NB4 (cell line): Measurements from ENCODE around the gene PDGFC.
"Not testable (repeated sequence)": the region's sequence is repeated elsewhere in the genome, so short reads cannot be mapped to it uniquely, and the experiment has no call there.

Source experiments
- DNase-seq: peaks from one replicate; pipeline ENCODE4 v3.0.0; 2010; ENCODE audit warnings: low read depth
- H3K4me3 ChIP-seq: one replicate; pipeline ENCODE4 v1.5.1; 2011; ENCODE audit warnings: mild to moderate bottlenecking, low read depth, low read length, moderate library complexity
- MAX ChIP-seq: IDR thresholded peaks from 2 replicates; pipeline ENCODE4 v1.6.1; 2011; ENCODE audit warnings: low read depth, low read length
- MYC ChIP-seq: IDR thresholded peaks from 2 replicates; pipeline ENCODE4 v1.6.1; 2011; ENCODE audit warnings: low read depth, low read length
- POLR2A ChIP-seq: IDR thresholded peaks from 2 replicates; pipeline ENCODE4 v1.6.1; 2011; ENCODE audit warnings: mild to moderate bottlenecking; ENCODE audit not compliant: insufficient read length; ENCODE audit errors: extremely low read depth
- TF ChIP-seq, protein P1 (sequence below): IDR thresholded peaks from one replicate; pipeline ENCODE4 v1.5.1; 2012; ENCODE audit warnings: low read depth, low read length

The PDGFC gene

GRCh38 chr4:156941940-156942548 lies 29.6 kb downstream of the PDGFC start:
- no peak for DNase-seq
- H3K4me3 ChIP-seq: no peak overlapping the region
- no peak for TF ChIP-seq MAX

DNA sequence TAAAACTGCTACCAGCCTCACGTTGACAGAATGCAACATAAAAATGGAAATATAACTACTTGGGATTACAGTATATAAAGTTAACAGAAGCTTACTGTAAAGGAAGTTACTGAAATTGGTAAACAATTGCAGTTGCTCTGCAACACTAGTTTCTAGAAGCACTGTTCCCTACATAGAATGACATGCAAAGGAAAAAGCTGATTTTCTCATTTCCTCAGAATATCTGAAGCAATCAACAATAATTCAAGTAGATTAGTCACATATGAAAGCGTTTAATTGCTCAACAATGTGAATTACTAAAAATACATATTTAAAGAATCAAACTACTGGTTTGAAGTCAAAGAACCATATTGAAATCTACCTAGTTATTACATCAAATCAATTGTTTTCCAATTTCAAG lies 31.8 kb downstream of the PDGFC start:
- no peak for DNase-seq
- TF ChIP-seq MYC (no peak), MAX (no peak), POLR2A (no peak)
- TF ChIP-seq, protein P1, sequence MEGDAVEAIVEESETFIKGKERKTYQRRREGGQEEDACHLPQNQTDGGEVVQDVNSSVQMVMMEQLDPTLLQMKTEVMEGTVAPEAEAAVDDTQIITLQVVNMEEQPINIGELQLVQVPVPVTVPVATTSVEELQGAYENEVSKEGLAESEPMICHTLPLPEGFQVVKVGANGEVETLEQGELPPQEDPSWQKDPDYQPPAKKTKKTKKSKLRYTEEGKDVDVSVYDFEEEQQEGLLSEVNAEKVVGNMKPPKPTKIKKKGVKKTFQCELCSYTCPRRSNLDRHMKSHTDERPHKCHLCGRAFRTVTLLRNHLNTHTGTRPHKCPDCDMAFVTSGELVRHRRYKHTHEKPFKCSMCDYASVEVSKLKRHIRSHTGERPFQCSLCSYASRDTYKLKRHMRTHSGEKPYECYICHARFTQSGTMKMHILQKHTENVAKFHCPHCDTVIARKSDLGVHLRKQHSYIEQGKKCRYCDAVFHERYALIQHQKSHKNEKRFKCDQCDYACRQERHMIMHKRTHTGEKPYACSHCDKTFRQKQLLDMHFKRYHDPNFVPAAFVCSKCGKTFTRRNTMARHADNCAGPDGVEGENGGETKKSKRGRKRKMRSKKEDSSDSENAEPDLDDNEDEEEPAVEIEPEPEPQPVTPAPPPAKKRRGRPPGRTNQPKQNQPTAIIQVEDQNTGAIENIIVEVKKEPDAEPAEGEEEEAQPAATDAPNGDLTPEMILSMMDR: no peak
- H3K4me3 ChIP-seq: no peak overlapping the region

GRCh38 chr4:156939139-156939538 lies 32.5 kb downstream of the PDGFC start:
- no peak for DNase-seq
- no peak for TF ChIP-seq MAX
- TF ChIP-seq, protein P1: no peak
- no peak for TF ChIP-seq POLR2A
- TF ChIP-seq MYC: no peak
- no peak overlapping the region for H3K4me3 ChIP-seq

DNA sequence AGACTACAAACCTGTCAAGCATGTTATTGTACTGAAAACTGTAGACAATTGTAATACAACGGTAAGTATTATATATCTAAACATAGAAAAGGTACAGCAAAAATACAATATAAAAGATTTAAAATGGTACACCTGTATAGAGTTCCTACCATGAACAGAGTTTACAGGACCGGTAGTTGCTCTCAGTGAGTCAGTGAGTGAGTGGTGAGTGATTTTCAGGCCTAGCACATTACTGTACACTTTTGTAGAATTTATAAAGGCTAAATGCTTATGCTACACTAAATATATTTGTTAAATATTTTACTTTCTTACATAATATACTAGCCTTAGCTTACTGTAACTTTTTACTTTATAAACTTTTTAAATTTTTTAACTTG lies 37.4 kb downstream of the PDGFC start:
- TF ChIP-seq, protein P1: no peak
- TF ChIP-seq POLR2A: no peak
- no peak for TF ChIP-seq MYC
- TF ChIP-seq MAX: no peak
- no peak overlapping the region for H3K4me3 ChIP-seq
- DNase-seq: no peak

GRCh38 chr4:156933633-156934258 lies 37.9 kb downstream of the PDGFC start:
- DNase-seq: no peak
- TF ChIP-seq MAX: no peak
- H3K4me3 ChIP-seq: no peak overlapping the region

DNA sequence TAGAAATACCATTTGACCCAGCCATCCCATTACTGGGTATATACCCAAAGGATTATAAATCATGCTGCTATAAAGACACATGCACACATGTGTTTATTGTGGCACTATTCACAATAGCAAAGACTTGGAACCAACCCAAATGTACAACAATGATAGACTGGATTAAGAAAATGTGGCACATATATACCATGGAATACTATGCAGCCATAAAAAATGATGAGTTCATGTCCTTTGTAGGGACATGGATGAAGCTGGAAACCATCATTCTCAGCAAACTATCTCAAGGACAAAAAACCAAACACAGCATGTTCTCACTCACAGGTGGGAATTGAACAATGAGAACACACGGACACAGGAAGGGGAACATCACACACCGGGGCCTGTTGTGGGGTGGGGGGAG lies 39.2 kb downstream of the PDGFC start:
- not testable (repeated sequence) for H3K4me3 ChIP-seq, DNase-seq

DNA sequence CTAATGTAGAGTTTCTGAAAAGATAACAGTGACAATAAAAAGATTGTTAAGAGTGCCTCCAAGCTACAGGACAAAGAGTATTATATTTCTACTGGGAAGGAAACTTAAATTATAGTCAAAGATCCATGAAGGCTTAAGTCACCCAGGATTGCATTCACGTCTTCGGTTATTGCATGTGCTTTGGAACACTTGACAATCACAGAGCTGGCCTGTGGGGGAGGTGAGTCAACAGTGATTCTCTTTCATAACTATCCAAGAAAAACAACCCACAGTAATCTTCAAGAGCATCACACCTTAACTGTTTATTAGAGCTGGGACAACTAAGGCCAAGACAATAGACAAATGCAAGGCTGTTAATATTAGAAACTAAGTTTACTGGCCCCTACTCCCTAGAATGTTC lies 40.3 kb downstream of the PDGFC start:
- DNase-seq: no peak

More for the DNA sequence above, 40.3 kb downstream of the PDGFC start:
- TF ChIP-seq MAX (no peak), POLR2A (no peak), MYC (no peak)
- TF ChIP-seq, protein P1: no peak
- no peak overlapping the region for H3K4me3 ChIP-seq
